Endothelial cell (in vitro differentiated cells): Measurements from ENCODE around the gene KRT37. TPM values are rescaled to one million over a fixed set of nuclear protein-coding genes. Genes with fewer than 3 reads are reported as not detected.

Experiments
- DNase-seq: peaks from one replicate; pipeline ENCODE4 v3.0.0; 2021; ENCODE audit warnings: low spot score
- H3K27ac Mint-ChIP-seq: one replicate; pipeline ENCODE4 v1.8.0; 2021; ENCODE audit warnings: mixed read lengths, inconsistent platforms; ENCODE audit not compliant: unreplicated experiment
- H3K27me3 Mint-ChIP-seq: one replicate; pipeline ENCODE4 v1.8.0; 2021; ENCODE audit warnings: mild to moderate bottlenecking, moderate library complexity, mixed read lengths, inconsistent platforms; ENCODE audit not compliant: unreplicated experiment
- H3K36me3 Mint-ChIP-seq: one replicate; pipeline ENCODE4 v1.8.0; 2021; ENCODE audit warnings: mild to moderate bottlenecking, low read depth, mixed read lengths, inconsistent platforms; ENCODE audit not compliant: unreplicated experiment
- H3K4me1 Mint-ChIP-seq: one replicate; pipeline ENCODE4 v1.8.0; 2021; ENCODE audit warnings: mild to moderate bottlenecking, mixed read lengths, inconsistent platforms; ENCODE audit not compliant: unreplicated experiment
- H3K4me3 Mint-ChIP-seq: one replicate; pipeline ENCODE4 v1.8.0; 2021; ENCODE audit warnings: mild to moderate bottlenecking, mixed read lengths, inconsistent platforms; ENCODE audit not compliant: unreplicated experiment
- H3K9me3 Mint-ChIP-seq: one replicate; pipeline ENCODE4 v1.8.0; 2021; ENCODE audit warnings: mixed read lengths, inconsistent platforms; ENCODE audit not compliant: unreplicated experiment
- total RNA-seq: library from RNA; stranded (reverse); fragmentation: NEBNext Ultra II Directional; extraction: Animal tissue kit (Norgen Biotek cat#: 25700); gene quantifications from one replicate; pipeline ENCODE4 v1.2.1, GENCODE V29; 2021; ENCODE audit not compliant: unreplicated experiment
- TF ChIP-seq, protein P1 (sequence below): fragments of 200-600 bp; sonication (generic); IDR thresholded peaks from one replicate; pipeline ENCODE4 v1.5.0; 2021; ENCODE audit warnings: antibody characterized with exemption; ENCODE audit not compliant: unreplicated experiment

The KRT37 gene
- total RNA-seq, 1 donor from 2014 or later, result not detected

- Mint-ChIP-seq H3K27me3 (peaks cover 1% of the 10 kb centered on the region), H3K4me3 (no peak overlapping the region), H3K27ac (no peak overlapping the region), H3K4me1 (no peaks in the 10 kb centered on the region), H3K36me3 (no peaks in the 10 kb centered on the region), H3K9me3 (no peaks in the 10 kb centered on the region)
- TF ChIP-seq, protein P1, sequence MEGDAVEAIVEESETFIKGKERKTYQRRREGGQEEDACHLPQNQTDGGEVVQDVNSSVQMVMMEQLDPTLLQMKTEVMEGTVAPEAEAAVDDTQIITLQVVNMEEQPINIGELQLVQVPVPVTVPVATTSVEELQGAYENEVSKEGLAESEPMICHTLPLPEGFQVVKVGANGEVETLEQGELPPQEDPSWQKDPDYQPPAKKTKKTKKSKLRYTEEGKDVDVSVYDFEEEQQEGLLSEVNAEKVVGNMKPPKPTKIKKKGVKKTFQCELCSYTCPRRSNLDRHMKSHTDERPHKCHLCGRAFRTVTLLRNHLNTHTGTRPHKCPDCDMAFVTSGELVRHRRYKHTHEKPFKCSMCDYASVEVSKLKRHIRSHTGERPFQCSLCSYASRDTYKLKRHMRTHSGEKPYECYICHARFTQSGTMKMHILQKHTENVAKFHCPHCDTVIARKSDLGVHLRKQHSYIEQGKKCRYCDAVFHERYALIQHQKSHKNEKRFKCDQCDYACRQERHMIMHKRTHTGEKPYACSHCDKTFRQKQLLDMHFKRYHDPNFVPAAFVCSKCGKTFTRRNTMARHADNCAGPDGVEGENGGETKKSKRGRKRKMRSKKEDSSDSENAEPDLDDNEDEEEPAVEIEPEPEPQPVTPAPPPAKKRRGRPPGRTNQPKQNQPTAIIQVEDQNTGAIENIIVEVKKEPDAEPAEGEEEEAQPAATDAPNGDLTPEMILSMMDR, result no peak
- DNase-seq, result no peak
These were observed 17.2 kb downstream of the KRT37 start for GRCh38 chr17:41407226-41407625.

- Mint-ChIP-seq H3K36me3 (no peaks in the 10 kb centered on the region), H3K9me3 (no peaks in the 10 kb centered on the region), H3K4me3 (no peak overlapping the region), H3K4me1 (no peaks in the 10 kb centered on the region), H3K27ac (no peak overlapping the region), H3K27me3 (peaks cover 1% of the 10 kb centered on the region)
- TF ChIP-seq, protein P1, result no peak
- DNase-seq, result no peak
These were observed 18.2 kb downstream of the KRT37 start for GRCh38 chr17:41406205-41406604.

DNA sequence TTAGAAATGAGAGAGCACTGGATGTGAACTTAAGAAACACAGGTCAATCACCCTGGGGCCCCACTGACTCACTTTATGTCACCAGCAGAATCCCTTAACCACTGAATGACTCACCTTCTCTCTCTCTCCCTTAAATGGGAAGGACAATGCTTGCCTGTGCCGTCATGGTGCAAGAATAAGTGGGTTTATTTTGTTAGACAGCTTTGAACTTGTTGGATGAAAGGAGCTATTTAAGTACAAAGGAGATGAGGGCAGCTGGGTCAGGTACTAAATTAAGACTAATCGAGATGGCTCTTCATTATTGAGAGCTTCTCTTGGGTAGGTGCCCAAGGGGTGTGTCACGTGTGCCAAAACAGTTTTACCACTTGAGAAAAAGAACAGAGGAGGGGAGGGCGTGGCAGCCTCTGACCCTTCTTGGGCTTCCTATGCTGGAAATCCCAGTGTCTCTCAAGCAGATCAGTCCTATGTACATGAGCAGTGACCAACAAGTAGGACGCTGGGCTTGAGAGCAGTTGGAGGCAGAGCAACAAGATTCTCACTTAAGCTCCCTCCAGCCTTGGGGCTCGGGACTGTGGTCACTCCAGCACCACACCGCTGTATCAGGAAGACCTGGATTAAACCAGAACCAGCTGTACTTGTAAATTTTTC lies 20.2 kb downstream of the KRT37 start:
- DNase-seq, result no peak
- H3K4me1 Mint-ChIP-seq, result no peaks in the 10 kb centered on the region

GRCh38 chr17:41403404-41404023 lies 20.9 kb downstream of the KRT37 start:
- TF ChIP-seq, protein P1, result no peak
- Mint-ChIP-seq H3K27ac (no peak overlapping the region), H3K4me3 (no peak overlapping the region), H3K27me3 (peaks cover 1% of the 10 kb centered on the region), H3K9me3 (no peaks in the 10 kb centered on the region), H3K36me3 (no peaks in the 10 kb centered on the region), H3K4me1 (no peaks in the 10 kb centered on the region)
- DNase-seq, result no peak

More for the DNA sequence above, 20.2 kb downstream of the KRT37 start:
- H3K9me3 Mint-ChIP-seq, result no peaks in the 10 kb centered on the region
- H3K4me3 Mint-ChIP-seq, result no peak overlapping the region
- no peak overlapping the region for H3K27ac Mint-ChIP-seq
- H3K27me3 Mint-ChIP-seq, result peaks cover 1% of the 10 kb centered on the region
- no peaks in the 10 kb centered on the region for H3K36me3 Mint-ChIP-seq
- TF ChIP-seq, protein P1, result no peak

DNA sequence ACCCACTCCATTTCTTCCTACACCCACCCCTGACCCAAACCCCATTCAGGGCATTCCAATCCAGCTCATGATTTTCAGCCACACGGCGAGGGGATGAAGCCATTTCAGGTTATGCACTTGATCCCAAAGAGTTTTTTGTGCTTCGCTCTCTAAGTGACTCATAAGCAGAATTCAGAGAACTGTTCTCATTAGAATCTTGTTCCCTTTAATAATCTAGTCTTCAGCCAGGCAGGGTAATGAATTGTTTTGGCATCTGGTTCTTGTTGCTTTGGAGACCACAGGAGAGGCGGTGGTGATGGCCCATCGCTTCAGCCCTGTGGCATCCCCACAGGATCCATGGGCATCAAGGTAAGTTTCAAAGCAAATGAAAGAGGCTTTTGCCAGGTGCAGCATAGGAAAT lies 22.2 kb downstream of the KRT37 start:
- DNase-seq, result no peak
- no peaks in the 10 kb centered on the region for H3K9me3 Mint-ChIP-seq

More for the DNA sequence above, 22.2 kb downstream of the KRT37 start:
- no peak overlapping the region for H3K4me3 Mint-ChIP-seq
- TF ChIP-seq, protein P1, result no peak
- peaks cover 1% of the 10 kb centered on the region for H3K27me3 Mint-ChIP-seq
- H3K36me3 Mint-ChIP-seq, result no peaks in the 10 kb centered on the region
- no peaks in the 10 kb centered on the region for H3K4me1 Mint-ChIP-seq
- H3K27ac Mint-ChIP-seq, result no peak overlapping the region
